ENCODE measurements around the gene SLC6A3. TPM values are rescaled to one million over a fixed set of nuclear protein-coding genes. Genes with fewer than 3 reads are reported as not detected.

The SLC6A3 gene
- total and polyA plus RNA-seq, 2 donors (not counting 3 experiments of a cell fraction or from before 2014, with no cell fraction given) = not detected

GRCh38 chr5:1387876-1388275 lies 57.4 kb downstream of the SLC6A3 start:
- H3K4me2 ChIP-seq (ENCODE audit: insufficient read depth, low read length) = no peak overlapping the region
- ChIA-PET CTCF (no interaction called here), POLR2A (no interaction called here)
- no peak overlapping the region for H3K27ac ChIP-seq (ENCODE audit: insufficient read depth, low read depth, low read length)
- dilution Hi-C loops (cut with MboI; ENCODE audit: extremely low pct_ligation_motif_present, low sequenced_read_pairs) = no loop called here
- no peaks in the 10 kb centered on the region for H3K79me2 ChIP-seq (ENCODE audit: control insufficient read depth, insufficient read depth, low read length)
- no TSS peak for BruUV-seq (replicated peaks)
- peaks cover 0 to 11% of the 10 kb centered on the region in 2 experiments for H3K27me3 ChIP-seq (ENCODE audit: control insufficient read depth in 2 of 2, insufficient read depth in 2 of 2, low read length in 2 of 2)
- no peak overlapping the region for H3K4me3 ChIP-seq (replicated peaks in 1 of 3; ENCODE audit: insufficient read depth in 1 of 3, low read depth in 1 of 3, low read length in 3 of 3)
- H3K9me1 ChIP-seq (replicated peaks; ENCODE audit: control insufficient read depth, extremely low read depth, insufficient read depth, low read length) = no peaks in the 10 kb centered on the region
- H3K9ac ChIP-seq (replicated peaks; ENCODE audit: extremely low read depth, insufficient read depth, low read length) = no peak overlapping the region
- no peak overlapping the region for H2AFZ ChIP-seq (ENCODE audit: low read depth, low read length)
- H4K20me1 ChIP-seq (replicated peaks; ENCODE audit: control insufficient read depth, extremely low read depth, insufficient read depth, low read length) = no peaks in the 10 kb centered on the region
- intact Hi-C loops (cut with micrococcal nuclease) = no loop called here
- H3K9me3 ChIP-seq (replicated peaks; ENCODE audit: control insufficient read depth, insufficient read depth, low read length) = no peaks in the 10 kb centered on the region
- no peaks in the 10 kb centered on the region for H3K36me3 ChIP-seq (ENCODE audit: control insufficient read depth in 2 of 2, extremely low read depth in 1 of 2, insufficient read depth in 2 of 2, low read length in 2 of 2)
- H3K4me1 ChIP-seq (ENCODE audit: control insufficient read depth, extremely low read depth, insufficient read depth, low read length) = peaks cover 3% of the 10 kb centered on the region
- FAIRE-seq (no peak), DNase-seq (ENCODE audit: low read depth, low spot score) (no peak)
- TF ChIP-seq POLR2AphosphoS5 (IDR thresholded peaks at IDR 0.05; ENCODE audit: insufficient read depth, low read depth, low read length) (no peak), MYC (IDR thresholded peaks at IDR 0.05; ENCODE audit: low read depth, low read length) (no peak), JUN (IDR thresholded peaks at IDR 0.05; ENCODE audit: borderline replicate concordance, insufficient read depth, insufficient read length, low read depth) (no peak)

GRCh38 chr5:1387059-1387755 lies 58.0 kb downstream of the SLC6A3 start:
- H2AFZ ChIP-seq (ENCODE audit: low read depth, low read length) = no peak overlapping the region
- no peaks in the 10 kb centered on the region for H3K9me1 ChIP-seq (replicated peaks; ENCODE audit: control insufficient read depth, extremely low read depth, insufficient read depth, low read length)
- BruUV-seq (replicated peaks) = no TSS peak
- intact Hi-C loops (cut with micrococcal nuclease) (no loop called here), dilution Hi-C loops (cut with MboI; ENCODE audit: extremely low pct_ligation_motif_present, low sequenced_read_pairs) (no loop called here)
- peaks cover 3% of the 10 kb centered on the region for H3K4me1 ChIP-seq (ENCODE audit: control insufficient read depth, extremely low read depth, insufficient read depth, low read length)
- no peaks in the 10 kb centered on the region for H3K36me3 ChIP-seq (ENCODE audit: control insufficient read depth in 2 of 2, extremely low read depth in 1 of 2, insufficient read depth in 2 of 2, low read length in 2 of 2)
- no peak overlapping the region for H3K27ac ChIP-seq (ENCODE audit: insufficient read depth, low read depth, low read length)
- H3K9ac ChIP-seq (replicated peaks; ENCODE audit: extremely low read depth, insufficient read depth, low read length) = no peak overlapping the region
- H3K4me2 ChIP-seq (ENCODE audit: insufficient read depth, low read length) = no peak overlapping the region
- no peak for DNase-seq (ENCODE audit: low read depth, low spot score)
- no peaks in the 10 kb centered on the region for H3K9me3 ChIP-seq (replicated peaks; ENCODE audit: control insufficient read depth, insufficient read depth, low read length)
- H3K79me2 ChIP-seq (ENCODE audit: control insufficient read depth, insufficient read depth, low read length) = no peaks in the 10 kb centered on the region
- CTCF ChIA-PET = interaction anchor here (0.9 kb wide), 1 partner anchor 93 kb away, joined by 3 read pairs; no protein-coding TSS in a partner anchor
- H4K20me1 ChIP-seq (replicated peaks; ENCODE audit: control insufficient read depth, extremely low read depth, insufficient read depth, low read length) = no peaks in the 10 kb centered on the region
- no peak for FAIRE-seq
- H3K4me3 ChIP-seq (replicated peaks in 1 of 3; ENCODE audit: insufficient read depth in 1 of 3, low read depth in 1 of 3, low read length in 3 of 3) = no peak overlapping the region
- TF ChIP-seq POLR2A (IDR thresholded peaks at IDR 0.05; ENCODE audit: low read depth, low read length) = no peak
- TF ChIP-seq MYC (IDR thresholded peaks at IDR 0.05; ENCODE audit: low read depth, low read length) = no peak
- no peak for TF ChIP-seq FOS (IDR thresholded peaks at IDR 0.05; ENCODE audit: borderline replicate concordance, insufficient read depth, low read length)
- TF ChIP-seq JUN (IDR thresholded peaks at IDR 0.05; ENCODE audit: borderline replicate concordance, insufficient read depth, insufficient read length, low read depth) = no peak
- no peak for TF ChIP-seq CTCF (IDR thresholded peaks at IDR 0.05; ENCODE audit: extremely low read depth in 1 of 2, insufficient read depth in 1 of 2, low read depth in 1 of 2, low read length in 2 of 2)
- TF ChIP-seq EZH2 (IDR thresholded peaks at IDR 0.05; ENCODE audit: borderline replicate concordance, low read depth, low read length, severe bottlenecking) = no peak
- TF ChIP-seq GATA2 (IDR thresholded peaks at IDR 0.05; ENCODE audit: insufficient read depth, insufficient read length, low read depth, low read length) = no peak
- TF ChIP-seq MAX (IDR thresholded peaks at IDR 0.05; ENCODE audit: insufficient read depth, insufficient read length) = no peak
- no peak for TF ChIP-seq POLR2AphosphoS5 (IDR thresholded peaks at IDR 0.05; ENCODE audit: insufficient read depth, low read depth, low read length)
- POLR2A ChIA-PET = no interaction called here
- H3K27me3 ChIP-seq (ENCODE audit: control insufficient read depth in 2 of 2, insufficient read depth in 2 of 2, low read length in 2 of 2) = peaks cover 0 to 11% of the 10 kb centered on the region in 2 experiments
